ENCODE results near the gene MYL10.
"Not testable (repeated sequence)": the region's sequence is repeated elsewhere in the genome, so short reads cannot be mapped to it uniquely, and the experiment has no call there.

Gene MYL10

GRCh38 chr7:101644879-101645278 lies 15.8 kb upstream of the MYL10 start:
- H3K4me3 ChIP-seq (ENCODE audit: low read depth, low read length): no peak overlapping the region
- in situ Hi-C loops (cut with HindIII; ENCODE audit: low sequenced_read_pairs): no loop called here
- no peak for DNase-seq (ENCODE audit: low read depth, low spot score)
- TF ChIP-seq CTCF (IDR thresholded peaks at IDR 0.05; ENCODE audit: low read depth, low read length): no peak

GRCh38 chr7:101639127-101639526 lies 10.0 kb upstream of the MYL10 start:
- in situ Hi-C loops (cut with HindIII; ENCODE audit: low sequenced_read_pairs); H3K4me3 ChIP-seq (ENCODE audit: low read depth, low read length); DNase-seq (ENCODE audit: low read depth, low spot score): not testable (repeated sequence)

GRCh38 chr7:101636822-101637623 lies 7.9 kb upstream of the MYL10 start:
- no peak for DNase-seq (ENCODE audit: low read depth, low spot score)
- no peak overlapping the region for H3K4me3 ChIP-seq (ENCODE audit: low read depth, low read length)
- TF ChIP-seq CTCF (IDR thresholded peaks at IDR 0.05; ENCODE audit: low read depth, low read length): no peak
- in situ Hi-C loops (cut with HindIII; ENCODE audit: low sequenced_read_pairs): no loop called here

- DNase-seq (ENCODE audit: low read depth, low spot score): no peak
- H3K4me3 ChIP-seq (ENCODE audit: low read depth, low read length): no peak overlapping the region
- no peak for TF ChIP-seq CTCF (IDR thresholded peaks at IDR 0.05; ENCODE audit: low read depth, low read length)
- in situ Hi-C loops (cut with HindIII; ENCODE audit: low sequenced_read_pairs): no loop called here
These were observed 6.4 kb upstream of the MYL10 start for GRCh38 chr7:101635484-101635883.

- TF ChIP-seq CTCF (IDR thresholded peaks at IDR 0.05; ENCODE audit: low read depth, low read length): no peak
- H3K4me3 ChIP-seq (ENCODE audit: low read depth, low read length): no peak overlapping the region
- no peak for DNase-seq (ENCODE audit: low read depth, low spot score)
- in situ Hi-C loops (cut with HindIII; ENCODE audit: low sequenced_read_pairs): no loop called here
These were observed 5.2 kb upstream of the MYL10 start for GRCh38 chr7:101634196-101634717.

GRCh38 chr7:101633511-101633910 lies 4.4 kb upstream of the MYL10 start:
- TF ChIP-seq CTCF (IDR thresholded peaks at IDR 0.05; ENCODE audit: low read depth, low read length): no peak
- in situ Hi-C loops (cut with HindIII; ENCODE audit: low sequenced_read_pairs): no loop called here
- DNase-seq (ENCODE audit: low read depth, low spot score): no peak
- H3K4me3 ChIP-seq (ENCODE audit: low read depth, low read length): no peak overlapping the region

GRCh38 chr7:101632641-101633040 lies 3.5 kb upstream of the MYL10 start:
- DNase-seq (ENCODE audit: low read depth, low spot score): no peak
- H3K4me3 ChIP-seq (ENCODE audit: low read depth, low read length): no peak overlapping the region
- in situ Hi-C loops (cut with HindIII; ENCODE audit: low sequenced_read_pairs): no loop called here
- no peak for TF ChIP-seq CTCF (IDR thresholded peaks at IDR 0.05; ENCODE audit: low read depth, low read length)

Measured in astrocyte of the spinal cord (primary cell).